ENCODE data around the gene MCUB.
A peak's percentile ranks its signal among the peaks of the same experiment; 100 is the strongest.

MCUB gene

GRCh38 chr4:109683621-109684253 lies 123.7 kb downstream of the MCUB start:
- no peak for DNase-seq

- DNase-seq, result no peak
These were observed 124.7 kb downstream of the MCUB start for GRCh38 chr4:109684727-109685126.

DNA sequence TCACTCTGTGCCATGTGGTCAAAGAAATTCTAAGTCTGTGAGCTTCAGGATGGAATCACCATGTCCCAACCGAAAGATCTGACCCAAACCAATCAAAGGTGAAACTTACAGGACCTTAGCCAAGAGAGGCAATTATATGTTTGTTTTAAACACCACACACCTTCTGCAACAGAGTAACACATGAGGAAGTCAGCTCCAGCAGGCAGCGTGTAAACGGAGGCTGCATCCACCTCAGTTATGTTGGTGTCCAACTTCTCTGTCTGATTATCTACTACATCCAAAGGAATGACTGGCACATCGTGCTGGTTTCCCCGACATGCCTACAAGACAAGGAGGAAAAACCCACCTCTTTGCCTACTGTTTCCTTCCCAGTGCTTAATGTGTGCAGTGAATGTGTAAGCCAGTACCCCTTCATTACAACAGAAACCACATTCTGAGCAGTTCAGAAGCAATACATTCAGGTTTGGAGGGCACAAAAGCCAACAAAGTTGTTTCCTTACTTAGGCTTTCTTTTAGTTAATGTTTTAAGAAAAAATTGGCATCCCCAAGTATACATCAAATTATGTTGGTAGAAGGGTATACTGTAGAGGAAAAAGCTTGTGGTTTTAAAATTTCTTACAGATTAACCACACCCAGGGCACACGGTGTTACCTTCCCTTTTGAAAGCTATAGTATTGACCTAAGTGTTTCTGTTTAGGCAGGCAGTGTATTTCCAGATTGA lies 130.8 kb downstream of the MCUB start:
- no peak for DNase-seq

- DNase-seq, result no peak
These were observed 131.4 kb downstream of the MCUB start for GRCh38 chr4:109691411-109691920.

DNA sequence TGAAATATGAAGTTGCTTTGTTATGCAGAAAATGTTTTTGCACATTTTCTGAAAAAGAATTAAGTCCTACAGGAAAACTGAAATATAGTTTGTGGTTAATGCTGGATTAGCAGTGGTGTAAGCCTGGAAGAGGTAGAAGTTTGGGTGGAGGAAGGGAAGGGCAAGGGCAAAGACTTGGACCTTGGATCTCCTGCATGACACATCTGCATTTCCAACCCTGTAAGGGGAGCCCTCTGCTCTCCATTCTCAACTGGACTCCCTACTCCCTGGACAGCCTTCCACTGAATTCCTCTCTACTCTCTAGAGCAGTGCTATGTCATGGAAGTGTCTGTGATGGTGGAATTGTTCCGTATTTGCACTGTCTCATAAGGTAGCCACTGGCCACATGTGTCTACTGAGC lies 138.6 kb downstream of the MCUB start:
- no peak for DNase-seq

- DNase-seq, result no peak
These were observed 139.6 kb downstream of the MCUB start for GRCh38 chr4:109699553-109700225.

DNA sequence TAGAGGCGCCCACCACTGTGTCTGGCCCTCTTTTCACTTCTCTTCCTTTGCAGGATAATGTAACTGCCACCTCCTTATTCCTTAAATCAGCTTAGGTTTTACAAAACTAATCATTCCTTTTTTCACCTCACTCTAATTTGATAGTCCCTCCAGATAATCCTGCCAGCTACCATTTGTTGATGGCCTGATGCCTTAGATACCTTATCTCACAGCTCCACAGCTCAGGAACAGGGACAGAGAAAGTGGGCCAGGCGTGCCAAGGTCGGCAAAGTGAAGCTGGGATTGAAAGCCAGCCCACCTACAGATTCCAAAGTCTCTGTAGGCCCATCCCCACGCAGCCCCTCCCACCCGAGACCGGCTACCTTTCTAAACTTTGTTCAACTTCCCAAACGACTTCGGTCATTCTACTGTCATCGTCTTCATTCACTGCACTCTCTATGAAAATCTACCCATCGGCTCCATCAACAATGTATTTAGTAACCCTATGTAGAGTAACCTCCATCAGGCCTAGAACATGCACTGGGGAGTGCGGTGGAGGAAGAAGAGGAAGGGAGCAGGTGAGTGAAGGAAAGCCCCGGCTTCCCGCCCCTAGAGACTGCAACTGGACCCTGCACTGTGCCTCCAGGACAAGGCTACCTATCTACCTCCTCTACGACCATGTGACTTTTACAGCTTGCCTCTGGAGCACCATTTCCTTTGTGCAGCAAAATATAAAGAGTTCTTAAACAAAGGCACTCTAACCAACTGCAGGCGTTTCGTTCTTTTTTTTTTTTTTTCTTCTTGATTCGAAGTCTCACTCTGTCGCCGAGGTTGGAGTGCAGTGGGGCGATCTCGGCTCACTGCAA lies 141.7 kb downstream of the MCUB start:
- DNase-seq, result no peak

DNA sequence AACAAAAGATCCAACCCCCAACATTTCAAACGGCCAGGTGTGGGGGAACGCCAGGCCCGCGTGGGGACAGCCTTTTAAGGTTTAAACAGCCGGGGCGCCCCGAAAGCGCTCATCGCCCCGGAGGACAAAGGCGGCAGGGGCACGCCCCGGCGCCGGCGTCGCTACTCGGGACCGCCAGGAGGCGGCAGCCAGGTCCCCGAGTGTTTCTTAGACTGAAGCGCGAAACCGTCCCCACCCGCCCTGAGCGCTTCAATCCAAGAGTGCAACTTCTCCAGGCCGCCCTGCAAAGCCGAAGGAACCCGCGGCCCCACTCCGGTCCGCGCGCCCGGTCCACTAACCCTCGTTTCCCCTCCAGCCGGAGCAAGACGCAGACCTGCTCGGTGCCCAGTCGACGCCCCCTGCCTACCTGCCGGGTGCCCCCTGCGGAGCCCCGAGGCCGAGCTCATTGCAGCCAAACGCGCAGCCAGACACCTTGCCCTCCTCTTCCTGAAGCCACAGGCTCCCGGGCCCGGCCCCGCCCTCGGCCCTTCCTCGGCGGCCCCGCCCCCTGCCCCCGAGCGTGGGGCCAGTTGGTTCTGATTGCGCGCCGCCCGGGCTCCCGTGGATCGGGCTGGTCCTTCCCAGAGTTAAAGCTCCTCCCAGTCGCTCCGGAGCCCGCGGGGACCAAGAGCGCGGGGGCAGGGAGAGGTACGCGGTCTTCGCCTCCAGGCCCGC lies 143.1 kb downstream of the MCUB start, which contains the start of gene CASP6:
CASP6 (minus strand) TSS at position 496 of the 714 bp plus-strand sequence; CDS start at position 446, 50 bp downstream.
- peak; percentile 66 for DNase-seq

DNA sequence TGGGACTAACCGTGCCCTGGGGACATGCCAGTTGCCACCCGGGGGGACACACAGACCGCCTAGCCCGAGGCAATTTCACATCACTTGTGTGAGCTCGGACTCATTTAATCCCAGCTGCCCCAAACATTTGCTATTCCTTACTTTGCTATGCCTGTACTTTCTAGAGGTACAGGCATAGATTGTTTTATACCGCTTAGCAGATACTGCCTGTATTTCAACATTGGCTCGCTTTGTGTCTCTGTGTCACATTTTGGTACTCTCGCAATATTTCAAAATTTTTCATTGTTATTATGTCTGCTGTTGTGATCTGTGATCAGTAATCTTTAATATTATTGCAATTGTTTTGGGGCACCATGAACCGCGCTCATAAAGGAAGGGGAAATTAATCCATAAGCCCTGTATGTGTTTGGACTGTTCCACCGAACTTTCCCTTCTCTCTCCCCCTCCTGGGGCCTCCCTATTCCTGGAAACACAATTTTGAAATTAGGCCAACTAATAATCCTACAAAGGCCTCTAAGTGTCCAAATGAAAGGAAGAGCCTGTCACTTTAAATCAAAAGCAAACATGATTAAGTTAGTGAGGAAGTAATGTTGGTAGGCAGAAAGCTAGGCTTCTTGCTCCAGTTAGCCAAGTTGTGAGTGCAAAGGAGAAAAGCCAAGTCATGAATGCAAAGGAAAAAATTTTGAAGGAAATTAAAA lies 143.8 kb downstream of the MCUB start:
- no peak for DNase-seq

DNA sequence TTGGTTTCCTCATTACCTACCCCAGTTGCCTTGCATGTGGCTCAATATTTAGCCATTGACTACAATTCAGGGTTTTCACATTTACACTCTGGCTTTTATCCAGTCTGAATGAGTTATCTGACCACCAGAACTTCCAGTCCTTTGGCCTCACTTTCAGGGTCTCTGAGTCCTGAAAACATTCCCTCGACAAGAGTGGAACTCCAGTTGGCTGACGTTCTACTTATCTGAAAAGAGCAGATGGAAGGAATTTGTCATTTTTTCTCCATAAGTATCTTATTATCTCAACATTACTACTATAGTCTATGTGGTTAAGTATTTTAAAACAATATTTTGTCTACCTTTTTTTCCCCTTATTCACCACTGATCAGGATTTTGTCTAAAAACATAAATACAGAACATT lies 148.4 kb downstream of the MCUB start:
- no peak for DNase-seq

DNA sequence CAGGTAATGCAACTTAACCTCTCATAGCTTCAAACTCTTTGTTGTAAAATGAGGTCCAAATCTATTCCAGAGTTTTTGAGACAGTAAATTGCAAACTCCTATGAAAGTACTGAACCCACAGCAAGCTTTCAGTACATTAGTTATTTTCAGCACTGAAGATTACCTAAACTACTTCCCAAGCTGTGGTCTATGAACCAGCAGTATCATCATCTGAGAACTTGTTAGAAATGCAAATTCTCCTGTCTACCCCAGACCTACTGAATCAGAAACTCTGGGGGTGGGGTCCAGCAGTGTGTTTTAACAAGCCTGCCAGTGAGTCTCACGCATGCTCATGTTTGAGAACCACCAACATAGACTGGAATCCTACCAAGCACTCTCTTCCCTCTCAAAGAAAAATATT lies 148.9 kb downstream of the MCUB start:
- no peak for DNase-seq

- no peak for DNase-seq
These were observed 153.5 kb downstream of the MCUB start for GRCh38 chr4:109713500-109713899.

GRCh38 chr4:109718759-109719158 lies 158.7 kb downstream of the MCUB start:
- no peak for DNase-seq

DNA sequence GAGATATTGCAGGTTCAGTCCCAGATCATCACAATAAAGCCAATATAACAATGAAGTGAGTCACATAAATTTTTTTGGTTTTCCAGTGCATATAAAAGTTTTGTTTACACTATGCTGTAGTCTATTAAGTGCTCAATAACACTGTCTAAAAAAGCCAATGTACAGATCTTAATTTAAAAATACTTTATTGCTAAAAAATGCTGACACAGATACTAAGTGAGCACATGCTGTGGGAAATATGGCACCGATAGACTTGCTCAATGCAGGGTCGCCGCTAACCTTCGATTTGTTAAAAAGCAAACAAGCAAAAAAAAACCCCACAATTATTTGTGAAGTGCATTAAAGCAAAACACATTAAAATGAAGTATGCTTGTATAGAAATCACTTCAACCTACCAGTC lies 159.6 kb downstream of the MCUB start:
- no peak for DNase-seq

- no peak for DNase-seq
These were observed 161.0 kb downstream of the MCUB start for GRCh38 chr4:109721033-109721432.

GRCh38 chr4:109722357-109722756 lies 162.3 kb downstream of the MCUB start:
- DNase-seq, result no peak

DNA sequence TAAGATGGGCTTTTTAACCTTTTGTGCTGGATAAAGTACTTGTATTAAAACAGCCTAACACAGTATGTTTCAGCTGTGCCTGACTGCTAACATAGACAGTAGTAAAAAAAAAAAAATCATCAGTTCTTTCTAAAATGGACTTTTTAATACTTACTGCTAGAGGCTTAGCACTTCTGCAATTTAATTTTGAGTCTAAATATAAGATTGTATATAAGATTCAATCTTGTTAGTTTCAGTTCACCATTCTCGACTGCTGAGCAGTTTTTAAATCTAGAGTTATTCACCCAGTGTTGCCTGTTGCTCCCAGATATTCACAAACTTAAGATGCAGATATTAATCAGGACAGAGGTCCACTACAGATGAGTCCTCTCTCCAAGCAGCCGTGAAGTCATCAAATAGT lies 163.1 kb downstream of the MCUB start:
- DNase-seq, result no peak

DNA sequence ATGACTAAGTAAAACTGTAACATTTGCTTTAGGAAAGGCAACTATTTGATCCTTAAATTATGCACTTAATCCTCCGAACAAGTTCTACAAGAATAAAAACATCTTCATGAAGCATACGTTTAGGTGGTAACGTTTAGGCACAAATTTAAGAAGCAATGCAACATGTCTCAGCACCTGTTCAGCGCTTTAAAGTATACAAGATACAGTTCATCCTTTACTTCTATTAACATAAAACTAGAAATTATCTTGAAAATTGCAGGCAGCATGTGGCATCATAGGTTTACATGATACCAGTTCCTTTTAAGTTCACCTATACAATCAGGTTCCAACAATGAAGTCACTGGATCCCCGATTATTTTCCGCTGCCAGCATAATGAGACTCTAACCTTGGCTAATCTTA lies 168.3 kb downstream of the MCUB start:
- DNase-seq, result no peak

DNA sequence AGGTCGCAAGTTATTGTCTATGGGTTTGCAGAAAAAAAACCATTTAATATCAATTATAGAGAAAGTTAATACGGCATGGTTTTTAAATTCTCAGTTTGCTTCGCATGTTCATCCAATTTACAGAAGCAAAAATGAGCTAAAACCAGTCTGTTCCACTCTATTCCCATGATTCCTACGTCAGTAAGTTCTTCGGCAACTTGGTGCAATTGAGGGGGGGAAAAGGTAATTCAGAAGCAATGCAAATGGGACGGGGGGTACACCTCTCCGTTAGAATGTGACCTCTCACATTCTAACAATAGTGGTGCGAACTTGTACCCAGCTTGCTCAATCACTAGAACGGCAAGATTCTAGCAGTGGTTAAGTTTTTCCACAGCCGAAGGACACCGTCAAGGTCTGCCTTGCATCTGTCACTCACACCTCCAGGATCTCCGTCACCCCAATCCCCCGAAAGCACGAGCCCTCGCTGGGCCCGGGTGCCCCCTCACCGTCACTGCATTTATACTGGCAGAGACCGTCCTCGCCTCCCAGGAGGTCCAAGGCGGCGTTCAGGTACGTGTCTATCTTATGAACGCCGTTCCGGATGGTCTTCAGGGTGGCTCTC lies 169.2 kb downstream of the MCUB start:
- no peak for DNase-seq

- DNase-seq, result peak; percentile 72
These were observed 169.9 kb downstream of the MCUB start, which contains the start of gene PLA2G12A for GRCh38 chr4:109729718-109730618. TSS of gene PLA2G12A (minus strand) at chr4:109730070. CDS start at chr4:109729809, 261 bp downstream.

Measured in effector CD8-positive, alpha-beta T cell (primary cell).